Activated T-cell treated with anti-CD3 and anti-CD28 coated beads for 24 hours (primary cell): ENCODE measurements around the gene NUP214.
A peak's percentile ranks its signal among the peaks of the same experiment; 100 is the strongest.
"Not testable (repeated sequence)": the region's sequence is repeated elsewhere in the genome, so short reads cannot be mapped to it uniquely, and the experiment has no call there.

ENCODE experiments used
- DNase-seq: peaks from one replicate; pipeline ENCODE4 v3.0.0-alpha.2; 2020; ENCODE audit warnings: low read depth

NUP214 gene

DNA sequence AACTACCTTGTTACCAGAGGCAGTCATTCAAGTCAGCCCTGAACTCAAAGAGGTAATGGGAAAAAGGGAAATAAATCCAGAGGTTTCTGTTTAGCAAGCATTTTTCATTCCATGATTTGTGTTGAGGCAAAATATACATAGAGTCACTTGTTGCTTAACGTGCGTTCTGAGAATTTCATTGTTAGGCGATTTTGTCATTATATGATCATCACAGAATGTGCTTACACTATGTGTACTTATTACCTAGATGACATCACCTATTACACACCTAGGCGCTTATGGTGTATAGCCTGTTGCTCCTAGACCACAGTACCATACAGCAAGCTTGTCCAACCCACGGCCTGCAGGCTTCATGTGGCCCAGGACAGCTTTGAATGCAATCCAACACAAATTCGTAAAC, 36.2 kb downstream of the NUP214 start:
- DNase-seq = no peak

DNA sequence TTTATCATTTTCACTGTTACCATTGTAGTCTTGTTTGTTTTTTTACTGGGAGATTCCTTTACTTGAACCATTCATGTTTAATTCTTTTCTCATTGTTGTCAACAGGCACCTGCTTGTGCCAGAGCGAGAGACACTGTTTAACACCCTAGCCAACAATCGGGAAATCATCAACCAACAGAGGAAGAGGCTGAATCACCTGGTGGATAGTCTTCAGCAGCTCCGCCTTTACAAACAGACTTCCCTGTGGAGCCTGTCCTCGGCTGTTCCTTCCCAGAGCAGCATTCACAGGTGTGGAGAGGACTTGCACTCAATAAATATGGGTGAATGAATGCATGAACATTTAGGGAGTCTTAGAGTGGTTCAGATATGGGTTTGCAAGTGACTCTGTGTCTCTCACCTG, 37.5 kb downstream of the NUP214 start:
- no peak for DNase-seq

DNA sequence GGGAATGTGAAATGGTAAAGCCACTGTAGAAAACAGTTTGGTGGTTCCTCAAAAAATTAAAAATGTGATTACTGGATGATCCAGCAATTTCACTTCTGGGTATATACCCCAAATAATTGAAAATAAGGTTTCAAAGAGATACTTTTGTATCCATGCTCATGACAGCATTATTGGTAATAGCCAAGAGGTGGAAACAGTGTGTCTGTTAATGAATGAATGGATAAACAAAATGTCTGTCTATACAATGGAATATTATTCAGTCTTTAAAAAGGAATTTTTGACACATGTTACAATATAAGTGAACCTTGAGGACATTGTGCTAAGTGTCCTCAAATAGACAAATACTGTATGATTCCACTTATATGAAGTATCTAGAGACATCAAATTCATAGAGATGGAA, 40.1 kb downstream of the NUP214 start:
- no peak for DNase-seq

DNA sequence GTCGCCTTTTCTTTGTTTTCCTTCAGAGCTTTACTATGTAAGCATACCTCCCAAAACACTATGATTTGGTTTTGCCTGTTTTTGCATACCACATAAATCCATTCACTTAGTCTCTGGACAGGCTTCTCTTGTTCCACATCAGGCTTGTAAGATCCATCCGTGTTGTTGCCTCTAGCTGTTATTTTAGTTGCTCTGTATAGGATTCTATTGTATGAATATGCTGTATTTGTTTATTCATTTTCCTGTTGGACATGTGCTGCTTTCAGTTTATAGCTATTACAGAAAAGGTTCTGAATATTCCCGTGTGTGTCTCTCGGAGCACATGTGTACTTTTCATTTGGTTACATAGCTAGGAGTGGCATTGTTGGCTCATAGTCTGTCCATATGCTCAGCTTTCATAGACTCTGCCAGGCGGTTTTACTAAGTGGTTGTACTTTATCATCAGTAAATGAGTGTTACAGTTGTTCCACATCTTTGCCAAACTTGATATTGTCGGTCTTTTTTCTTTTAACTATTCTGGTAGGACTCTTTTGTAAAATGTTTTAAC, 41.8 kb downstream of the NUP214 start:
- DNase-seq = no peak

DNA sequence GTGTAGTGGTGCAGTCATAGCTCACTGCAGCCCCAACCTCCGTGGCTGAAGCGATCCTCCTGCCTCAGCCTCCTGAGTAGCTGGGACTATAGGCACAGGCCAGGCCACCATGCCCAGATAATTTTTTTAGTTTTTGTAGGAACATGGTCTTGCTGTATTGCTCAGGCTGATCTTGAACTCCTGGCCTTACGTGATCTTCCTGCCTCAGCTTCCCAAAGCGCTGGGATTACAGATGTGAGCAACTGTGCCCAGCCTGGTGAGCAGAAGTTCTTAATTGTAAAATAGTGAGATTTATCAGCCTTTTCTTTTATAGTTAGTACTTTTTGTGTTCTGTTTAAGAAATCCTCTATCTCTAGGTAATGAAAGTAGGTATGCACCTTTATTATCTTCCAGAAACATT, 42.5 kb downstream of the NUP214 start:
- no peak for DNase-seq

DNA sequence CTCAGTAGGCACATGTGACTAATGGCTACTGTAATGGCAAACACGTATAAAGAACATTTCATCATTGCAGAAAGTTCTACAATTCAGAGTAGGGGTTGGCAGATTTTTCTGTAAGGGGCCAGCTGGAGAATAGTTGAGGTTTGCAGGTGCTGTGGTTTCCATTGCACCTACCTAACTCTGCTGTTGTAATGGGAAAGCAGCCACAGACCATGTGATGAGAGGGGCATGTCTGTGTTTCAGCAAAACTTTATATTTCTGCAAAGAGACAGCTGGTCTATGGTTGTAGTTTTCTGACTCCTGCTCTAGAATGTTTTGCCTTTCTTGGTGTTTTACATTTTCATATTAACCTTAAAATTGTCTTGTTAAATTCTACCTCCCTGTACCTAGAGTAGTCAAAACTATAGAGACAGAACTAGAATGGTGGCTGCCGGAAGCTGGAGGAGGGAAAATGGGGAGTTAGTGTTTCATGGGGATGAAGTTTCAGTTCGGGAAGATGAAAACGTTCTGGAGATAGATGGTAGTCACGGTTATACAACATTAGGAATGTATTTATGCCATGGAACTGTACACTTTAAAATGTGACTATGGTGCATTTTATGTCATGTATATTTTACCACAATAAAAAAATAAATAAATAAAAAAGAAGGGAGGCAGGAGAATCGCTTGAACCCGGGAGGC, 44.3 kb downstream of the NUP214 start:
- DNase-seq = no peak

DNA sequence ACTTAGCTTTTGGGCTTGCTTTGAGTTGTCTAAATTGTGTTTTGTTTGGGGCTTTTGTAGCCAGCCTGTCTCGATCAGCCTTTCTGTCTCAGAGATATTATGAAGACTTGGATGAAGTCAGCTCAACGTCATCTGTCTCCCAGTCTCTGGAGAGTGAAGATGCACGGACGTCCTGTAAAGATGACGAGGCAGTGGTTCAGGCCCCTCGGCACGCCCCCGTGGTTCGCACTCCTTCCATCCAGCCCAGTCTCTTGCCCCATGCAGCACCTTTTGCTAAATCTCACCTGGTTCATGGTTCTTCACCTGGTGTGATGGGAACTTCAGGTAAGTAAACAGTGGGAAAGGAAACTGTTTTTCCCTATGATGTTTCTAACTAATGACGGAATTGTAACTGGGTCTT, 48.6 kb downstream of the NUP214 start:
- no peak for DNase-seq

DNA sequence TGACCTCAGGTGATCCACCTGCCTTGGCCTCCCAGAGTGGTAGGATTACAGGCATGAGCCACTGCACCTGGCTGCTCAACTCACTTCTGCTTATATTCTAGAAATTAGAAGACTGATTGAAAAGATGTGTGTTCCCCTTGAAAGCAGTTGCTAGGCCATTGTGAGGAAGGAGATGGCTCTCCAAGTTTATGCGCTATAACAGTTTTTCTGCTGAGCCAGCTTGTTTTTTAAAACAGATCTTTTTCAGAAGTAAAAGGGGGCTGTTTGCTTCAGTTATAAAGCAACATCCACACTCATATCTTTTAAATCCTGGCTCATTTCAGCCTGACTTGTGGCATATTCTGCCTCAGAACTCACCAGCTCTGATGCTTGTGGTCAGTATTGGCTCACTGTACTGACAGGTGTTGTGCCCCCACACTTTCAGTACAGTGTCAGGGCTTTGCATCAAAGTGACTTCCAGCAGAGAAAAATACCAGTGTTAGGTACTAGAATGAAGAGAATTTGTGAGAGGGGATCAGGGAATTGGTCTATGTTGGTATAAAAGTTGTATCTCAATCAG, 49.4 kb downstream of the NUP214 start:
- DNase-seq = no peak

DNA sequence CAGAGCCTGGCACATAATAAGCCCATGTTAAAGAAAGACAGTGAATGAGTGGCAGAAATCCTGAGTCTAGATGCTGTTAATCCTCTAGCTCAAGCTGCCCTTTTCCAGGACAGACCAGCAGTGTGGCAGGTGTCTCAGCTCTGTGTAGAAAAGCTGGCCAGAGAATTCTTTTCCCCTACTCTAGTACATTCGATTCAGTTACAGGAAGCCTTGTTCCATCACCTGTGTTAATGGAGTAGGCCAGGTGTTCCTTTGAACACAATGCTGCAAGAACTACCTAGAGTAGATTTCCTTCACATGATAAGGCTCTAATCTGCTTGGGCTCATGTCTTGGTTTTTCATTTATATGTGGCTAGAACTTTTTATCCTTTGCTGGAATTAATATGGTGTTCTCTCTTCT, 52.5 kb downstream of the NUP214 start:
- no peak for DNase-seq

DNA sequence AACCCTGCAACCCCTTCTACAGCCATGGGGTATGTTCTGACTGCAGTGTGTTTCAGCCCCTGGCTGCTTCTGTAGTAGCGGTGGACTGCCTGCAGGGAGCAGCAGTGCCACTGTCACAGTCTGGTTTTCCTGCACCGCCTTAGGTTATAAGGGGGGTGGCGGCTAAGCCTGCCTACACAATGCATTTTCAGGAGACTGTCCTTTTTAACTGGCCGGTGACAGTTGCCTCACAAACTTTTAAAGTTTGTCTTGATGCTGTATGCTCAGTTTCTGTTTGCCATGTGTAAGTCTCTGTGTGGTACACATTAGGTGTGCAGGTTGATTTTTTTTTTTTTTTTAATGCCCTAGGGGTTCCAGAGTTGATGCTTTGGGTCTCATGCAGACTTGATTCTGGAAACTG, 53.0 kb downstream of the NUP214 start:
- peak; percentile 64 for DNase-seq

DNA sequence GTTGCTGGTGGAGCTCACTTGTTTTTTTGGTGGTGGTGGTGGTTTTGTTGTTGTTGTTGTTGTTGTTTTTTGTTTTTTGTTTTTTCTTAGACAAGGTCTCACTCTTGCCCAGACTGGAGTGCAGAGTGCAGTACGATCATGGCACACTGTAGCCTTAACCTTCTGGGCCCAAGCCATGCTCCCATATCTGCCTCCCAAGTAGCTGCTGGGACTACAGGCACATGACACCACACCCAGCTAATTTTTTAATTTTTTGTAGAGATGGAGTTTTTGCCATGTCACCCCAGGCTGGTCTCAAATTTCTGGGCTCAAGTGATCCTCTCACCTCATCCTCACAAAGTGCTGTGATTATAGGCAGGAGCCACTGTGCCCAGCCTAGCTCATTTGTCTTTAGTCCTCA, 53.5 kb downstream of the NUP214 start:
- DNase-seq = no peak

DNA sequence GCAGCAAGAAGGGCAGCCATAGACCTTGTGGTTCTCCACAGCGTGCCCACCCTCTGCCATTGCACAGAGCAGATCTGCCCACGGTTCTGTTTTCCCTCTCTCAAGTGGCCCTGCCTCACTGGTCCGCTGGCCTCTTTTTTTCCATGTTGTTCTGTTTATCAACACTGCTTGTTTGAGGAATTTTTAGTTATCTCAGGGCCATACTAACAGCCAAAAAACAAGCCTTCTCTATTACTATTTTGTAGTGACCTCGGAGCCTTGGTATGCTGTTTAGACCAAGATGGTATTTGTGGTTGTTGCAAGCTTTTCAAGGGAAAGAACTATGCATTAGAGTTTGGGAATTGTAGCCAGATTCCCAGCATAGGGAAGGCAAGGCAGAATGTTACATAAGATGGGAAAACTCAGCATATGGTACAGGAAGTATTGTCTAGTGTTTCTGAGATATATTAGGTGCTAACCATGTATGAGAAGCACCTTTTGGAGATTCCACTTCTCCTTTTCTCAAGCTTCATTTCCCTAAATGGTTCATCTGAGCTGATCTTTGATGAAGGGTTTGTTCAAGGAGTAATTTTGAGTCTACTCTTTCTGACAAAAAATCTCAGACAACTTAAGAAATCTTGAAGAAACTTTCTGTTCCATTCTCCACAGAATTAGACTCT, 54.3 kb downstream of the NUP214 start:
- DNase-seq = no peak

DNA sequence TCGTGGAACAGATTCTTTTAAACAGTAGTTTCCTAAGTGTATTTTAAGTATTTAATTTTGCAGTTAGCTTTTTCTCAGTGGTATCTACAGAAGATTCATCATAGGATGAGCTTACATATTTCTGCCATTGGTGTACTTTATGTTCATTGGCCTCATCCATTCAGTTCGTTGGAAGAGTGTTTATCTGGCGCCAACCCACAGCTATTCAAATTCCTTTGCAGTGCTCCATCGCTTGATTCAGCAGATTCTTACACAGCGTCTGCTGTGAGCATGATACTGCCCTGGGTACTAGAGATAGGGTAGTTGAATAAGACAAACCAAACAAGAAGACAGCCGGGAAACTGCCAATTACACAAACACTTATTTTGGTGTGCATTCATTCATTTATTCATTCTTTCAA, 55.1 kb downstream of the NUP214 start:
- no peak for DNase-seq

DNA sequence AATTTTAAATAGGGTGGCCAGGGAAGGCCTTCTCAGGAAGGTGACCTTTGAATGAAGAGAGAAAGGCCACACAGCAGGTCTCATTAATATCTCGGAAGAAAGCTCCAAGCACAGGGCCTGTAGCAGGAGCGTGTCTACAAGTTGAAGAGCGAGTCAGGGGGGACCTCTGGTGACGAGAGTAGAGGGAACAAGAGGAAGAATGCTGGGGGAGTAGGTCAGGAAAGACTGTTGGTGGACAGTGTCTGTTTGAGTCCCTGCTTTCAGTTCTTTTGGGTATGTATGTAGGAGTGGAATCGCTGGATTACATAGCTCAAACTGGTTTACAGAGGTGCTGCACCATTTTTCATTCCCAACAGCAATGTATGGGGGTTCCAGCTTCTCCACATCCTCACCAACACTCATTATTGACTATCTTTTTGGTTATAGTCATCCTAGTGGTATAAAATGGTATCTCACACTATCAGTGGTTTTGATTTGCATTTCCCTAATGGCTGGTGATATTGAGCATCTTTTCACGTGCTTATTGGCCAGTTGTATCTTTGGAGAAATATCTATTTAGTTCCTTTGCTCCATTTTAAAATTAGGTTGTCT, 55.8 kb downstream of the NUP214 start:
- DNase-seq = no peak

DNA sequence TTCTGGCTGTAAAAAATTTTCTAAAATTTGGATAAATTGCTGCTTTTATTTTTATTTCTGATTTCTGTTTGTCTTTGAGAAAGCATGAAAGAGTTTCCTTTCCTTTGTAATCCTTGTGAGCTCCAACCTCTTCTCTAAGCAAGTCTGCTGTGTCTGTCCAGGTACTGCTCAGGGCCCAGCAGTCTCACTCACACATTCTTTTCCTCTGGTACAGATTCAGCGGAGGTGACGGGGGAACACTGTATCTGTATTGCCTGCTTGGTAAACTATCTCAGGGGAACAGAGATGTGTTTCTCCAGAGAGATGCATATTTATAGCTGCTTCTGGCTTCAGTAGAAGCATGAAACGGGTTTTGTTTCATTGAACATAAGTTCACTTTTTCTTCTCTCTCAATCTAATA, 60.5 kb downstream of the NUP214 start:
- no peak for DNase-seq

DNA sequence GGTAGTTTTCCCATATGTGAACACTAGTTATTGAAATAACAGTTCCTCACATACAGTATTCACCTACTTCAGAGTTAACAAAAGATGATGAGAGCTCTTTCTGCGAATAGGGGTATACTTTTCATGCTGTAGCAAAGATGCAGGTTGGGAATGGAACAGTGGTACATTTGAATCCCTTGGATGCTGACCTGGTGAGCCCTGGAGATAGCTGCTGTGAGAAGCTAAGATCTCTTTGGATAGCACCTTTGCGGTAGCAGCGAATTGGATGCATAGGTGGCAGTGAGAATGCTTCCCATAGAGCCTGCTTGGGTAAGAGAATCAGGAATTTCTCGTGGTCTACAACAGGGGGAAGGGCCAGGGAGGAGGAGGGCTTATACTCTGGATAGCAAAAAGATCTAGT, 61.2 kb downstream of the NUP214 start:
- DNase-seq = no peak

DNA sequence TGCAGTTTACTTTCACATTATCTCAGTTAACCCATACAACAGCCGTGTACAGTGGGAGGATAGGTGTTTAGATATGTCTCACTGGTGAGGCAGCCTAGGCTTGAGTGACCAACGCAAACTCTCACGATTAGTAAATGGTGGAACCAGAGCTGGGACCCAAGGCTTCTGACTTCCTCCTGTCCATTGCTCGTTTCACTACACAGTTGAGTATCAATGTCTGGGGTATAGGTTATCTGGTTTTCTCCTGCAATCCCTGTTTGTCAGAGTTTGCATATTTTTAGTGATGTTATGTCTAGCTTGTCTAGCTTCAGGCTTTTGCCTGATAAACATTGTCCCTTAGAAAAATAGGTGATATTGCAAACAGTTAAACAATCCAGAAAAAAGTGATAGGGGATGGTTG, 62.6 kb downstream of the NUP214 start:
- no peak for DNase-seq

DNA sequence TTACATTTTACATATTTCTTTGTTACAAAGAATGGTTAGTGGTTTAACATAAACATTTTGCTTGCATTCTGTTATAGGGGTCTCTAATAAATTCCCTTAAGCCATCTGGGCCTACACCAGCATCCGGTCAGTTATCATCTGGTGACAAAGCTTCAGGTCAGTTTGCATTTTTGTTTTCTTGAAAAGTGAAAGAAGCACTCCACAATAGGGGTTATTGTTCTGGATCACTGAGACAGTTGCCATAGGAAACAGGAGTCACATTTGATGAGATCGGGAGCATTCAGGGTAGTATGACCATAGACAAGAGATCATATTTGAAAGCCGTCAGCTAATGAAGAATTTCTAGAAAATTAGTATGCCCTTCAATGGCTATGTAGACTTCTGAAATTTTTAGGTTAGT, 63.6 kb downstream of the NUP214 start:
- no peak for DNase-seq

DNA sequence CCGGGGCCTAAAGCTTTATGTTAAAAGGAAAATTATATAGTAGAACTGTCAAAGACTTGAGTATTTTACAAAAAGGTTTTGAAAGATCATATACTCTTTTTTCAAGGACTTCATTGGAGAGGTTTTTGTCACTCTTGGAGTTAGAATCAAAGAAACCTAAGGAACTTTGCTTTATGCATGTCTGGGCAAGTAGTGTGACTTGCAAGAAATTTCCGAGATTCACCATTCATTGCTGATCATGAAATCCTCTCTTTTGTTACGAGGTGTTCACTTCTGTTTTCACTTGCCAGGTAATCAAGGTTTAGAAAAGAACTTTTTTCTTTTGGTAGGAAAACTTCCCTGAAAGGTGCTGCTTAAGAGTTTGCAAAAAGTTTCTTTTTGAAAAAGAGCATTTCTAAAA, 64.8 kb downstream of the NUP214 start:
- no peak for DNase-seq

DNA sequence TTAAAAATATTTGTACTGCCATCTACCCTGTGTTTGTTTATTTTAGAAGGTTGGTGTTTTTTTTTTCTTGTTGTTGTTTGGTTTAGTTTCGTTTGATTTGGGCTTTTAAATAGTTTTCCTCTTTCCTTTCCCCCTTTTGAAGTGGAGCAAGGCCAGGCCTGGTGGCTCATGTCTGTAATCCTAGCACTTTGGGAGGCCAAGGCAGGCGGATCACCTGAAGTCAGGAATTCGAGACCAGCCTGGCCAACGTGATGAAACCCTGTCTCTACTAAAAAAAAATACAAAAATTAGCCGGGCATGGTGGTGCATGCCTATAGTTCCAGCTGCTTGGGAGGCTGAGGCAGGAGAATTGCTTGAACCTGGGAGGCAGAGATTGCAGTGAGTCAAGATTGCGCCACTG, 65.6 kb downstream of the NUP214 start:
- not testable (repeated sequence) for DNase-seq

DNA sequence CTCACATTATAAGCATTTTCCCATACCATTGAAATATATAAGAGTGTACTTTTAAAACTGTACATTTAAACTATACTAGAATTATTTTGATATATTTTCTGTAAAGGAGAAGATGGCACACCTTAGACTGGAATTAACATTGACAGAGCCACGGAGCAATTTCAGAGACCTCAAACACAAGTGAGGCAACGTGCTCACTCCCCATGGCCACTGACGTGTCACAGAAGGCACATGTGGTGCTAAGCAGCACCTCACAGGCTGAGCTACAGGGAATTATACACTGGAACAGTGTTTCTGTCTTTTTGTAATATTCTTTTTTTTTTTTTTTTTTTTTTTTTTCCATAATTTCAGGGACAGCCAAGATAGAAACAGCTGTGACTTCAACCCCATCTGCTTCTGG, 66.5 kb downstream of the NUP214 start:
- no peak for DNase-seq

DNA sequence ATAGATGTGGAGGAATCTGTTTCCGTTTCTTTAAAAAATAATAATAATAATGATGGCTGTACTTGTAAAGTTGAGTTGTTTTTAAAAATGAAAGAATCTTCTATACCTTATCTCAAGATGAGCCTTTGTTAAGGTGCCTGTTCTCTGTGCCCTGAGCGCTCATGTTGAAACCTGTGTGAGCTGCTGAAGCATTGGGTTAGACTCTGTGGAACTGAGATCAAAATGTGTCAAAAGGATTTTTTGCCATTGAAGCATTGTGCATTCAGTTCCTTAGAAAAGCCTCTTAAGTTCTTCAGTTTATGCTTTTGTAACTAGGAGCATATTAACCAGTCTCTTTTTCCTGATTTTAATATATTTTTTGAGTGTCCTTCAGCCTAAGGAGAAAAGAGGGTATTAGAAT, 67.7 kb downstream of the NUP214 start:
- DNase-seq = no peak

DNA sequence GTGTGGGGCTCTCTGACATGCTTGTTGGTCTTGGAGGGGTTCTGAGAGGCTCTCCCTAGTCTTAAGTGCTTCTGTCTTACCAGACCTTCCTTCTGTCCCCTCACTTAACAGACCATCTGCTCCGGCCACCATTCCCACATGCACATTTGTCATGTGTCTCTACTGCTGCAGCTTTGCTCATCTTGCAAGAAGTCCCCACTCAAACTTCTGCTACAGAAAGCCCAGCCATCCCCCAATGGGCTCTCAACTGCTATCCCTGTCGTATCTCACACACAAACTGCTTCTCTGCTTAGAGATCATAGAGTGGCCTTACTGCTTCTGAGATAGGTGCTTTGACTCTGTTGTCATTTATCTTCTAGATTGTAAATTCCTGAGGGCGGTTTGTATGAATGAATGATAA, 69.4 kb downstream of the NUP214 start:
- no peak for DNase-seq
